Endodermal cell (in vitro differentiated cells): ENCODE results near the gene HMCN2. TPM values are rescaled to one million over a fixed set of nuclear protein-coding genes. Genes with fewer than 3 reads are reported as not detected.

Source experiments
- DNase-seq: peaks from one replicate; pipeline ENCODE4 v3.0.0-alpha.2; 2017
- H3K27ac ChIP-seq: 2 replicates; pipeline ENCODE4 v1.5.1; 2013; ENCODE audit warnings: mild to moderate bottlenecking, low read depth, low read length, moderate library complexity
- H3K27me3 ChIP-seq: 2 replicates; pipeline ENCODE4 v1.6.1; 2013; ENCODE audit warnings: mild to moderate bottlenecking, low read length, moderate library complexity; ENCODE audit not compliant: insufficient read depth, control insufficient read depth, poor library complexity, severe bottlenecking
- H3K36me3 ChIP-seq: 2 replicates; pipeline ENCODE4 v1.7.0; 2013; ENCODE audit warnings: mild to moderate bottlenecking, low read length, moderate library complexity; ENCODE audit not compliant: control insufficient read depth, insufficient read depth
- H3K4me1 ChIP-seq: one replicate; pipeline ENCODE4 v1.7.0; 2013; ENCODE audit warnings: low read length; ENCODE audit not compliant: control insufficient read depth, insufficient read depth
- H3K4me3 ChIP-seq: 2 replicates; pipeline ENCODE4 v1.5.1; 2013; ENCODE audit warnings: mild to moderate bottlenecking, low read length, moderate library complexity
- H3K9ac ChIP-seq: 2 replicates; pipeline ENCODE4 v1.6.1; 2013; ENCODE audit warnings: mild to moderate bottlenecking, low read length, moderate library complexity; ENCODE audit not compliant: poor library complexity, severe bottlenecking; ENCODE audit errors: extremely low read depth
- H3K9me3 ChIP-seq: 2 replicates; pipeline ENCODE4 v1.6.1; 2013; ENCODE audit warnings: mild to moderate bottlenecking, low read length, moderate library complexity; ENCODE audit not compliant: control insufficient read depth
- H3K27ac Mint-ChIP-seq: 2 replicates; pipeline ENCODE4 v1.8.0; 2020; ENCODE audit warnings: mixed read lengths
- H3K27me3 Mint-ChIP-seq: 2 replicates; pipeline ENCODE4 v1.8.0; 2021; ENCODE audit warnings: mild to moderate bottlenecking, mixed read lengths; ENCODE audit not compliant: insufficient read depth
- H3K36me3 Mint-ChIP-seq: 2 replicates; pipeline ENCODE4 v1.8.0; 2020; ENCODE audit warnings: low read depth, mixed read lengths
- H3K4me1 Mint-ChIP-seq: 2 replicates; pipeline ENCODE4 v1.8.0; 2020; ENCODE audit warnings: mixed read lengths
- H3K4me3 Mint-ChIP-seq: 2 replicates; pipeline ENCODE4 v1.8.0; 2020; ENCODE audit warnings: mild to moderate bottlenecking, moderate library complexity, mixed read lengths
- H3K9me3 Mint-ChIP-seq: 2 replicates; pipeline ENCODE4 v1.8.0; 2020; ENCODE audit warnings: mild to moderate bottlenecking, mixed read lengths
- CTCF ChIP-seq: fragments of 200-600 bp; sonication (generic); conservative IDR thresholded peaks from 2 replicates; pipeline ENCODE4 v1.5.0; 2021; ENCODE audit warnings: antibody characterized with exemption, mild to moderate bottlenecking
- WGBS, 2 experiments: methylation state at CpG; one replicate each; pipeline versions ENCODE4 v1.1.5 to v1.1.7; 2013; ENCODE audit warnings: missing lambda C conversion rate in 2 of 2, mixed read lengths in 1 of 2; ENCODE audit not compliant: insufficient coverage in 1 of 2, insufficient read length in 1 of 2; 5-methylcytosine and 5-hydroxymethylcytosine counted together
- total RNA-seq, 2 donors: library from RNA; stranded (reverse); fragmentation: NEBNext Ultra II Directional in 1 of 2; extraction: Animal tissue kit (Norgen Biotek cat#: 25700) in 1 of 2; gene quantifications; 2 replicates in 1 of 2; 3 replicates in 1 of 2; pipeline ENCODE4 v1.2.1, GENCODE V29; 2021

The HMCN2 gene
- total RNA-seq, 2 donors from 2014 or later, result 3.3 to 3.9 TPM

GRCh38 chr9:130331061-130331460 lies 65.5 kb downstream of the HMCN2 start:
- no peak for TF ChIP-seq CTCF
- no peaks in the 10 kb centered on the region for H3K27me3 Mint-ChIP-seq
- H3K4me3 ChIP-seq, result no peak overlapping the region
- no peaks in the 10 kb centered on the region for H3K36me3 Mint-ChIP-seq
- peaks cover 8% of the 10 kb centered on the region for H3K4me1 Mint-ChIP-seq
- H3K36me3 ChIP-seq, result no peaks in the 10 kb centered on the region
- H3K9me3 Mint-ChIP-seq, result no peaks in the 10 kb centered on the region
- peaks cover 5% of the 10 kb centered on the region for H3K4me1 ChIP-seq
- no peak overlapping the region for H3K27ac ChIP-seq
- no peak for DNase-seq
- H3K4me3 Mint-ChIP-seq, result no peak overlapping the region
- no peaks in the 10 kb centered on the region for H3K9me3 ChIP-seq
- no peak overlapping the region for H3K9ac ChIP-seq
- WGBS, 2 experiments, result 95 to 97% methylated on average over 8 to 14 of the region's 14 CpGs
- H3K27me3 ChIP-seq, result no peaks in the 10 kb centered on the region
- H3K27ac Mint-ChIP-seq, result no peak overlapping the region

DNA sequence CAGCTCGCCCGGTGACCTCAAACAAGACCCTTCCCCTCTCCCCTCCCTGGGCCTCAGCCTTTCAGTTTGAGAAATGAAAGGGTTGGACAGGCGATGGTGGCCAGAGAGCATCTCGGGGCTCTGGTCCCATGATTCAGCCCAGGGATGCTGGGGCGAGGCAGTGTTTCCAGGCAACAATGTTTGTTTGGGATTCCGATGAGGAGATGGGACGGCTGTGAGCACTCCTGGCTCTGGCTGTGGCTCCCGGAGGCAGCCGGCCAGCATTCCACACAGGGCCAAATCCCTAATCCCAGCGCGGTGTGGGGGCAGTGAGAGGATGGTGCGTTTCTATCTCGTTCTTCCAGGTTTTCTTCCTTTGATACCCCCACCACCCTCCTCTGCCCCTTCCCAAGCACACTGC lies 66.0 kb downstream of the HMCN2 start:
- no peaks in the 10 kb centered on the region for H3K27me3 Mint-ChIP-seq
- no peak for TF ChIP-seq CTCF
- H3K36me3 Mint-ChIP-seq, result no peaks in the 10 kb centered on the region
- H3K9ac ChIP-seq, result no peak overlapping the region
- peaks cover 5% of the 10 kb centered on the region for H3K4me1 ChIP-seq
- H3K27ac Mint-ChIP-seq, result no peak overlapping the region
- DNase-seq, result no peak
- no peak overlapping the region for H3K4me3 ChIP-seq
- H3K9me3 Mint-ChIP-seq, result no peaks in the 10 kb centered on the region
- WGBS, 2 experiments, result 77 to 90% methylated on average over 7 to 13 of the region's 13 CpGs
- no peaks in the 10 kb centered on the region for H3K9me3 ChIP-seq
- no peaks in the 10 kb centered on the region for H3K36me3 ChIP-seq
- H3K4me1 Mint-ChIP-seq, result peaks cover 8% of the 10 kb centered on the region
- H3K4me3 Mint-ChIP-seq, result no peak overlapping the region
- no peak overlapping the region for H3K27ac ChIP-seq
- no peaks in the 10 kb centered on the region for H3K27me3 ChIP-seq

DNA sequence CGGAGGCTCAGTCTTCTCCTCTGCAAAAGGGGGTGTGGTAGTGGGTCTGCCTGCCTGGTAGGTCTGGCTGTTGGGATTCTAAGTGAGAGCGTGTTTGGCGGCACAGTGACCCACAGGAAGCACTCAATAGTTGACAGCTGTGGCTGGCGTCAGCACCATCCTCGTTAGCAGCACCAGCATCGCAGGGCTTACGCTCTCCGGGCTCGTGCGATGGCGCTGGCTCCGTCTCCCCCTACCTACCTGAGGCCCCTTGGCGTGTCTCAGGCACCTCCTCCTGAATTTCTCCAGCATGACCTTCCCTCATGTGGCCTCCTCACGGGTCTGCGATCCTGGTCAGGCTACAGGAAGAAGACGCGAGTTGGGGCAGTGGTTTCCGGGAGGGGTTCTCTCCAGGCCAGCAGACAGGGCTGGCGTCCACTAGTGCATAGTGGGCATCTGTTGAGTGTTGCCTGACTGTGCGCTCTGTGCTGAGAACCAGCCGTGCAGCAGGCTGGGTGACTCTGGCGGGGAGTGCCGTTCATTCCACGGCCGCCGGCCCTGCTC lies 66.9 kb downstream of the HMCN2 start:
- Histone ChIP-seq H3K4me1 (peaks cover 5% of the 10 kb centered on the region), H3K27me3 (no peaks in the 10 kb centered on the region), H3K9ac (no peak overlapping the region), H3K36me3 (no peaks in the 10 kb centered on the region), H3K27ac (no peak overlapping the region), H3K4me3 (no peak overlapping the region), H3K9me3 (no peaks in the 10 kb centered on the region)
- H3K9me3 Mint-ChIP-seq, result no peaks in the 10 kb centered on the region
- no peak for DNase-seq
- H3K27ac Mint-ChIP-seq, result peak overlapping the region; percentile 10
- no peaks in the 10 kb centered on the region for H3K27me3 Mint-ChIP-seq
- H3K4me3 Mint-ChIP-seq, result no peak overlapping the region
- WGBS, 2 experiments, result 91 to 92% methylated on average over 23 to 26 of the region's 26 CpGs
- no peak for TF ChIP-seq CTCF
- H3K36me3 Mint-ChIP-seq, result no peaks in the 10 kb centered on the region
- H3K4me1 Mint-ChIP-seq, result peaks cover 8% of the 10 kb centered on the region
